Measurements from ENCODE around the gene PRKCB. TPM values are rescaled to one million over a fixed set of nuclear protein-coding genes. Genes with fewer than 3 reads are reported as not detected.

The PRKCB gene
- polyA plus RNA-seq, 1 donor (not counting 4 experiments of a cell fraction or from before 2014, with no cell fraction given) = 0.18 TPM

DNA sequence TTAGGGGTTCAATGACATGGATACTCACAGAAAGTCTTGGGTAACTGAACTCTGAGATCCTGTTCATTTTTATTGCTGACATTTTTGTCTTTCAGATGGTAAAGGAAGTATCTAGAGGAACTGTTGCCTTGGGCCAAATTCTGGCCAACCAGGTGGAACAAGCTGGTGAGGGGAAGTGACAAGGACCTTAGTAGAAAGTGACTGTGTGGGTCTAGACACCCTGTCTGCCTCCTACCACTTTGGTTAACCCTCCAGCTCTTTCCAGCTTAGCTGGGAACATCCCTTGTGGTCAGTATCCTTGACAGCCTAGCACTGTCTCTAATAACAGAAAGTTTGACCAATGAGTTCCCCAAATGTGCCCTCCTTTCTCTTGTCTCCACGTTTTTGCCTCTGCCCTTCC is 28.8 kb upstream of the PRKCB start:
- Histone ChIP-seq H3K9me3 (ENCODE audit: control insufficient read depth, low read depth, low read length) (no peaks in the 10 kb centered on the region), H3K4me3 (ENCODE audit: control insufficient read depth in 2 of 3, extremely low read depth in 1 of 3, insufficient read depth in 2 of 3, low read depth in 1 of 3, low read length in 3 of 3) (no peak overlapping the region), H3K36me3 (ENCODE audit: control insufficient read depth in 2 of 2, extremely low read depth in 1 of 2, insufficient read depth in 2 of 2, low read length in 2 of 2) (no peaks in the 10 kb centered on the region), H3K79me2 (ENCODE audit: control insufficient read depth, insufficient read depth, low read length) (no peaks in the 10 kb centered on the region), H3K27me3 (ENCODE audit: control insufficient read depth, extremely low read depth, insufficient read depth, low read length) (no peaks in the 10 kb centered on the region), H3K9me1 (ENCODE audit: control insufficient read depth, extremely low read depth, insufficient read depth, low read length) (no peaks in the 10 kb centered on the region), H4K20me1 (ENCODE audit: control insufficient read depth, extremely low read depth, insufficient read depth, low read length) (no peaks in the 10 kb centered on the region), H3K4me1 (ENCODE audit: control insufficient read depth, extremely low read depth, insufficient read depth, low read length) (no peaks in the 10 kb centered on the region), H3K4me2 (ENCODE audit: control insufficient read depth, extremely low read depth, insufficient read depth, low read depth, low read length) (no peak overlapping the region), H3K9ac (ENCODE audit: control insufficient read depth, extremely low read depth, insufficient read depth, low read length) (no peak overlapping the region), H3K27ac (ENCODE audit: control insufficient read depth, insufficient read depth, low read length) (no peak overlapping the region), H2AFZ (ENCODE audit: control insufficient read depth, low read length) (no peak overlapping the region)
- dilution Hi-C loops (cut with MboI; ENCODE audit: extremely low pct_ligation_motif_present, low sequenced_read_pairs) = no loop called here
- FAIRE-seq (no peak), DNase-seq (ENCODE audit: low read depth, low spot score) (no peak)
- TF ChIP-seq, protein P1, sequence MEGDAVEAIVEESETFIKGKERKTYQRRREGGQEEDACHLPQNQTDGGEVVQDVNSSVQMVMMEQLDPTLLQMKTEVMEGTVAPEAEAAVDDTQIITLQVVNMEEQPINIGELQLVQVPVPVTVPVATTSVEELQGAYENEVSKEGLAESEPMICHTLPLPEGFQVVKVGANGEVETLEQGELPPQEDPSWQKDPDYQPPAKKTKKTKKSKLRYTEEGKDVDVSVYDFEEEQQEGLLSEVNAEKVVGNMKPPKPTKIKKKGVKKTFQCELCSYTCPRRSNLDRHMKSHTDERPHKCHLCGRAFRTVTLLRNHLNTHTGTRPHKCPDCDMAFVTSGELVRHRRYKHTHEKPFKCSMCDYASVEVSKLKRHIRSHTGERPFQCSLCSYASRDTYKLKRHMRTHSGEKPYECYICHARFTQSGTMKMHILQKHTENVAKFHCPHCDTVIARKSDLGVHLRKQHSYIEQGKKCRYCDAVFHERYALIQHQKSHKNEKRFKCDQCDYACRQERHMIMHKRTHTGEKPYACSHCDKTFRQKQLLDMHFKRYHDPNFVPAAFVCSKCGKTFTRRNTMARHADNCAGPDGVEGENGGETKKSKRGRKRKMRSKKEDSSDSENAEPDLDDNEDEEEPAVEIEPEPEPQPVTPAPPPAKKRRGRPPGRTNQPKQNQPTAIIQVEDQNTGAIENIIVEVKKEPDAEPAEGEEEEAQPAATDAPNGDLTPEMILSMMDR (optimal IDR thresholded peaks at IDR 0.05 in 1 of 3, IDR thresholded peaks at IDR 0.05 in 1 of 3, conservative IDR thresholded peaks at IDR 0.05 in 1 of 3; ENCODE audit: extremely low read depth in 1 of 3, insufficient read depth in 2 of 3, low read length in 3 of 3) = no peak
- no peak for TF ChIP-seq EZH2 (IDR thresholded peaks at IDR 0.05; ENCODE audit: low read length)

DNA sequence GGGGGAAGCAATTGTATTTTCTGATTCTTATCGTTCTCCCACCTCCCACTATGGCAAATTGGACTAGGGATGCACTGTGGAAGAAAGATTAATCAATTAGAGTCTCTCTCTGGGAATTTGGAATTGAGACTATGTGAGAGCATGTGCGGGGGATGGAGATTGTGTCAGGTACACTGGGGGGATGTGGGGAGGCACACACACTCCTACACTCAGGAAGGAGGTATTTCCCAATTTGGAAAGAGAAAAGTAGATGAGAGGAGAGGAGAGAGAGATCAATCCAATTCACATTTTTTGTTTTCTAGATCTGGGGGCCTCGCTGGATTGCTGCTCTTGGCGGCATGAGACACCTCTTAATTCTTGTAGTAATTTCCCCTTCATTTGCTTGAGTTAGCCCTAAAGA is 14.3 kb upstream of the PRKCB start:
- no peak for DNase-seq (ENCODE audit: low read depth, low spot score)
- TF ChIP-seq, protein P1 (optimal IDR thresholded peaks at IDR 0.05 in 1 of 3, IDR thresholded peaks at IDR 0.05 in 1 of 3, conservative IDR thresholded peaks at IDR 0.05 in 1 of 3; ENCODE audit: extremely low read depth in 1 of 3, insufficient read depth in 2 of 3, low read length in 3 of 3) = no peak
- no peak for TF ChIP-seq EZH2 (IDR thresholded peaks at IDR 0.05; ENCODE audit: low read length)
- Histone ChIP-seq H3K9me1 (ENCODE audit: control insufficient read depth, extremely low read depth, insufficient read depth, low read length) (no peaks in the 10 kb centered on the region), H3K79me2 (ENCODE audit: control insufficient read depth, insufficient read depth, low read length) (no peaks in the 10 kb centered on the region), H2AFZ (ENCODE audit: control insufficient read depth, low read length) (no peak overlapping the region), H3K27me3 (ENCODE audit: control insufficient read depth, extremely low read depth, insufficient read depth, low read length) (no peaks in the 10 kb centered on the region), H3K4me2 (ENCODE audit: control insufficient read depth, extremely low read depth, insufficient read depth, low read depth, low read length) (no peak overlapping the region), H3K4me3 (ENCODE audit: control insufficient read depth in 2 of 3, extremely low read depth in 1 of 3, insufficient read depth in 2 of 3, low read depth in 1 of 3, low read length in 3 of 3) (no peak overlapping the region), H3K27ac (ENCODE audit: control insufficient read depth, insufficient read depth, low read length) (no peak overlapping the region), H3K9me3 (ENCODE audit: control insufficient read depth, low read depth, low read length) (no peaks in the 10 kb centered on the region), H3K9ac (ENCODE audit: control insufficient read depth, extremely low read depth, insufficient read depth, low read length) (no peak overlapping the region), H3K36me3 (ENCODE audit: control insufficient read depth in 2 of 2, extremely low read depth in 1 of 2, insufficient read depth in 2 of 2, low read length in 2 of 2) (no peaks in the 10 kb centered on the region), H3K4me1 (ENCODE audit: control insufficient read depth, extremely low read depth, insufficient read depth, low read length) (no peaks in the 10 kb centered on the region), H4K20me1 (ENCODE audit: control insufficient read depth, extremely low read depth, insufficient read depth, low read length) (no peaks in the 10 kb centered on the region)
- dilution Hi-C loops (cut with MboI; ENCODE audit: extremely low pct_ligation_motif_present, low sequenced_read_pairs) = no loop called here
- FAIRE-seq = no peak

Measured in keratinocyte (primary cell).